Astrocyte of the cerebellum (primary cell): ENCODE results near the gene ZNF841.

ENCODE experiments used
- DNase-seq: peaks from one replicate; pipeline ENCODE4 v3.0.0-alpha.2; 2011; ENCODE audit warnings: low read depth
- H3K4me3 ChIP-seq: 2 replicates; pipeline ENCODE4 v1.5.1; 2011; ENCODE audit warnings: mild to moderate bottlenecking, low read depth, low read length, moderate library complexity
- CTCF ChIP-seq: IDR thresholded peaks from 2 replicates; pipeline ENCODE4 v1.5.1; 2012; ENCODE audit warnings: low read length, low read depth, moderate library complexity, mild to moderate bottlenecking; ENCODE audit errors: missing control alignments
- in situ Hi-C: cut with HindIII; loops from 2 replicates; pipeline ENCODE4 v1.10.0; 2017; ENCODE audit warnings: low sequenced_read_pairs

Gene ZNF841

GRCh38 chr19:52138278-52138982 is 42.9 kb upstream of the ZNF841 start:
- no peak for TF ChIP-seq CTCF
- DNase-seq: no peak
- peak overlapping the region; percentile 54 for H3K4me3 ChIP-seq
- in situ Hi-C loops: no loop called here

GRCh38 chr19:52120286-52120685 is 24.7 kb upstream of the ZNF841 start:
- no peak for DNase-seq
- H3K4me3 ChIP-seq: no peak overlapping the region
- in situ Hi-C loops: no loop called here
- TF ChIP-seq CTCF: no peak

GRCh38 chr19:52115526-52116053 is 20.0 kb upstream of the ZNF841 start:
- no peak for TF ChIP-seq CTCF
- no peak overlapping the region for H3K4me3 ChIP-seq
- DNase-seq: no peak
- in situ Hi-C loops: no loop called here

GRCh38 chr19:52114691-52115090 is 19.1 kb upstream of the ZNF841 start:
- H3K4me3 ChIP-seq: no peak overlapping the region

GRCh38 chr19:52112624-52113023 is 17.1 kb upstream of the ZNF841 start:
- H3K4me3 ChIP-seq: no peak overlapping the region
- DNase-seq: no peak
- in situ Hi-C loops: no loop called here
- TF ChIP-seq CTCF: no peak

More at GRCh38 chr19:52114691-52115090, 19.1 kb upstream of the ZNF841 start:
- in situ Hi-C loops: no loop called here
- no peak for TF ChIP-seq CTCF
- no peak for DNase-seq

GRCh38 chr19:52110780-52111179 is 15.2 kb upstream of the ZNF841 start:
- in situ Hi-C loops: no loop called here
- DNase-seq: no peak
- no peak for TF ChIP-seq CTCF
- no peak overlapping the region for H3K4me3 ChIP-seq
